ENCODE measurements around the gene CLCN7. TPM values are rescaled to one million over a fixed set of nuclear protein-coding genes. Genes with fewer than 3 reads are reported as not detected.

CLCN7 gene, protein sequence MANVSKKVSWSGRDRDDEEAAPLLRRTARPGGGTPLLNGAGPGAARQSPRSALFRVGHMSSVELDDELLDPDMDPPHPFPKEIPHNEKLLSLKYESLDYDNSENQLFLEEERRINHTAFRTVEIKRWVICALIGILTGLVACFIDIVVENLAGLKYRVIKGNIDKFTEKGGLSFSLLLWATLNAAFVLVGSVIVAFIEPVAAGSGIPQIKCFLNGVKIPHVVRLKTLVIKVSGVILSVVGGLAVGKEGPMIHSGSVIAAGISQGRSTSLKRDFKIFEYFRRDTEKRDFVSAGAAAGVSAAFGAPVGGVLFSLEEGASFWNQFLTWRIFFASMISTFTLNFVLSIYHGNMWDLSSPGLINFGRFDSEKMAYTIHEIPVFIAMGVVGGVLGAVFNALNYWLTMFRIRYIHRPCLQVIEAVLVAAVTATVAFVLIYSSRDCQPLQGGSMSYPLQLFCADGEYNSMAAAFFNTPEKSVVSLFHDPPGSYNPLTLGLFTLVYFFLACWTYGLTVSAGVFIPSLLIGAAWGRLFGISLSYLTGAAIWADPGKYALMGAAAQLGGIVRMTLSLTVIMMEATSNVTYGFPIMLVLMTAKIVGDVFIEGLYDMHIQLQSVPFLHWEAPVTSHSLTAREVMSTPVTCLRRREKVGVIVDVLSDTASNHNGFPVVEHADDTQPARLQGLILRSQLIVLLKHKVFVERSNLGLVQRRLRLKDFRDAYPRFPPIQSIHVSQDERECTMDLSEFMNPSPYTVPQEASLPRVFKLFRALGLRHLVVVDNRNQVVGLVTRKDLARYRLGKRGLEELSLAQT
- 10 to 100 TPM; 59.3 to 98.1 (median 59.8) TPM for total RNA-seq
- long read RNA-seq, donor 1, full-length matches to known transcripts, result 49 of 107 reads
- long read RNA-seq, donor 1, partial matches to known transcripts, result 28 of 107 reads
- long read RNA-seq, donor 1, other reads (novel, unspliced or antisense), result 30 of 107 reads
- long read RNA-seq, donor 2, full-length matches to known transcripts, result 2 of 5 reads
- long read RNA-seq, donor 2, partial matches to known transcripts, result 1 of 5 reads
- long read RNA-seq, donor 2, other reads (novel, unspliced or antisense), result 2 of 5 reads

DNA sequence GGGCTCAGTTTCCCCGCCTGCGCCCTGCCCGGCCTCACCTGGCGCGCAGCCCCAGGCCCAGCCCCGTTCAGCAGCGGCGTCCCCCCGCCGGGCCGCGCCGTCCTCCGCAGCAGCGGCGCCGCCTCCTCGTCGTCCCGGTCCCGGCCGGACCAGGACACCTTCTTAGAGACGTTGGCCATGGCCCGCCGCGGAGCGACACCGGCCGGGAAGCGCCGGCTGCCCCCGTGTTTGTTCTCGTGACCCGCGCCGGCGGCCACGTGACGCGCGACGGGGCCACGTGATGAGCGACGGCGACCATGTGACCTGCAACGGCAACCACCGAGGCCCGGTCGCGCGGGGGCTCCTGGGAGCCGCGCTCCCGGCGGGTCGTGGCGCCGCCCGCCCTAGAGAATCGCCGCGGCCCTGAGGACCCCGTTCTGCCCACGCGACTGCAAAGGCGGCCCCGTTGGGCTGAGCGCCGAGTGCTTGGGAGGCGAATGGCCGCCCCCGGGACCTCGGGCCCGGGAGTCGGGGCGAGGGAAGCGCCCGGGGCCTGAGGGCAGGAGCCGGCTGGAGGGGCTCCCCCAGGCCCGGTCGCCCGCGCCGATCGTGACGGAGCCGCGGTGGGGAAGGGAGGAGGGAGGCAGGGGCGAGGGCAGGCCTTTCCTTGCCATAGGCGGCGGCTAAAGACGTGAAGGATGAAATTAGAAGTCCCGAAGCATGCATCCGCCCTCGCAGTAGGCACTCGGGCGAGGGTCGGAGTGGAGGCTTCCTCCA lies at the start of gene CLCN7:
Gene CLCN7 (minus strand): TSS at position 233 of the 756 bp plus-strand sequence. CDS start 54 bp downstream, at position 179.
- Histone ChIP-seq H3K9me3 (no peaks in the 10 kb centered on the region), H3K4me3 (peak within 1 kb of the TSS; percentile 79), H3K4me1 (ENCODE audit: low read depth) (peaks cover 18% of the 10 kb centered on the region), H3K36me3 (ENCODE audit: low read depth) (no peaks in the 10 kb centered on the region)
- intact Hi-C loops (cut with DNase I, micrococcal nuclease), result no loop called here
- DNase-seq, result peak; percentile 94 to 96 (median 95)
- TF ChIP-seq, protein P1, sequence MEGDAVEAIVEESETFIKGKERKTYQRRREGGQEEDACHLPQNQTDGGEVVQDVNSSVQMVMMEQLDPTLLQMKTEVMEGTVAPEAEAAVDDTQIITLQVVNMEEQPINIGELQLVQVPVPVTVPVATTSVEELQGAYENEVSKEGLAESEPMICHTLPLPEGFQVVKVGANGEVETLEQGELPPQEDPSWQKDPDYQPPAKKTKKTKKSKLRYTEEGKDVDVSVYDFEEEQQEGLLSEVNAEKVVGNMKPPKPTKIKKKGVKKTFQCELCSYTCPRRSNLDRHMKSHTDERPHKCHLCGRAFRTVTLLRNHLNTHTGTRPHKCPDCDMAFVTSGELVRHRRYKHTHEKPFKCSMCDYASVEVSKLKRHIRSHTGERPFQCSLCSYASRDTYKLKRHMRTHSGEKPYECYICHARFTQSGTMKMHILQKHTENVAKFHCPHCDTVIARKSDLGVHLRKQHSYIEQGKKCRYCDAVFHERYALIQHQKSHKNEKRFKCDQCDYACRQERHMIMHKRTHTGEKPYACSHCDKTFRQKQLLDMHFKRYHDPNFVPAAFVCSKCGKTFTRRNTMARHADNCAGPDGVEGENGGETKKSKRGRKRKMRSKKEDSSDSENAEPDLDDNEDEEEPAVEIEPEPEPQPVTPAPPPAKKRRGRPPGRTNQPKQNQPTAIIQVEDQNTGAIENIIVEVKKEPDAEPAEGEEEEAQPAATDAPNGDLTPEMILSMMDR (IDR thresholded peaks at IDR 0.05), result no peak
- peak; percentile 97 for ATAC-seq

DNA sequence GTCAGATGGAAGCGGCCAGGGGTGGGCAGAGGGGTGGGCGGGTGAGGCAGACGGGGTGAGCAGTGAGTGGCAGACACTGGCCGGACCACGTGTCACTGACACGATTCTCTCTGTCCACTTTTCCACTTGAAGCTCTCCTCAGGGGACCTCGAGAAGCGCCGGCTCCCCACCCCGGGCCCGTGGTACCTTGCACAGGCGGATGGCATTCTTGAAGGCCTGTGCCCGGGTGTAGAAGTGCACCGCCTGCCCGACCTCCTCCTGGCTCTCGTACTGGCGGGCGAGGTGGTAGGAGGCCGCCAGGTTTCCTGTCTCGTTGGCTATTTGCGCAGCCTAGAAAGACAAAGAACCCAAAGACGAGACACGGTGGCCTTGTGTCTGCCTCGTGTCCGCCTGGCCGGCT lies 49.5 kb upstream of the CLCN7 start:
- intact Hi-C loops (cut with DNase I, micrococcal nuclease), result no loop called here
- no peaks in the 10 kb centered on the region for H3K4me1 ChIP-seq (ENCODE audit: low read depth)
- no peaks in the 10 kb centered on the region for H3K36me3 ChIP-seq (ENCODE audit: low read depth)
- TF ChIP-seq, protein P1 (IDR thresholded peaks at IDR 0.05), result no peak
- ATAC-seq, result no peak
- H3K9me3 ChIP-seq, result no peaks in the 10 kb centered on the region
- no peak for DNase-seq
- no peak overlapping the region for H3K4me3 ChIP-seq

DNA sequence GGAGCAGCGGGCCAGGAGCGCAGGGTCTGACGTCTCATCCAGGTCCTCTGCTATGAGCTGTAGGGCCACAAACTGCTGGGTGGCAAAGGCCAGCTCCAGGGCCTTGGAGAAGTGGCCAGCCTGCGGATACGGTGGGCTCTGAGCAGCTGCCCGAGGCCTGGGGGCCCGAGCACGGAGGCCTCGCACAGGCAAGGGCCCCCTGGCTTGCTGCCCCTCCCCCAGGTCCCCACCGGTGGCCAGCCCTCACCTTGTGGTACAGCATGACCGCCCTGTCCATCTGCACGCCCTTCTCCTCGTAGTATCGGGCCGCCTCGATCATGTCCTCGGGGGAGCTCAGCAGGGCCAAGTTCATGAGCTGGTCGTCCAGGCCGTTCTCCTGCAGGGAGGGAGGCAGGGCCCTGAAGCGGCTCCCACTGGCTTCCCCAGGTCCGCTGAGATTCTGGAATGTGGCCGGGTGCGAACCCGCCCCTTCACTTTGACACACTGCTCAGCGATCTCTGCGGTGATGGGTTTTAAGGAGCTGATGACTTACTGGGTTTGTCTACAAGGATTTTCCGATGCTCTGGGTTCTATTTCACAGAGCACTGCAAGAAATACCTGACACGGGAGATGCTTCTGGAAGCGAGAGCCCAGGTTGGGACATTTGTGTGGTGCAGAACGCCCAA lies 48.9 kb upstream of the CLCN7 start:
- H3K4me1 ChIP-seq (ENCODE audit: low read depth), result no peaks in the 10 kb centered on the region
- DNase-seq (no peak), ATAC-seq (no peak)
- H3K9me3 ChIP-seq, result no peaks in the 10 kb centered on the region
- no peaks in the 10 kb centered on the region for H3K36me3 ChIP-seq (ENCODE audit: low read depth)
- TF ChIP-seq, protein P1 (IDR thresholded peaks at IDR 0.05), result no peak
- intact Hi-C loops (cut with DNase I, micrococcal nuclease), result no loop called here
- H3K4me3 ChIP-seq, result no peak overlapping the region

DNA sequence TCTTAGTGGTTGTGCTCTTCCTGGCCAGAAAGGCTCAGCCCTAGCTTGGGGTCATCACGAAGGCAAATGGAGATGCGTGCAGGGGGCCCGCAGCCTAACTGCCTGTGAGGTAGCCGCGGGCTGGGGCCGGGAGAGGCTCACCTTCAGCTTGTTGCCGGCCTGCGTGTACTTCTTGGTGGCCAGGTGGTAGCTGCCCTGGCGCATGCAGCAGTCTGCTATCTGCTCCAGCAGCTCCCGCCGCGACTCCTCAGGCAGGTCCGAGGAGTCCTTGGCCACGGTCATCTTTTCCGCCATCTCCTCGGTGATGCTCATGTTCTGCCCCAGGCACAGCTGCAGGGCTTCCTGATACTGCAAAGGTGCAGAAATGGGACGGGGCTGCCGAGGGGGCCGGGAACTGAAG lies 45.6 kb upstream of the CLCN7 start:
- no peaks in the 10 kb centered on the region for H3K9me3 ChIP-seq
- no peak for ATAC-seq
- no peaks in the 10 kb centered on the region for H3K4me1 ChIP-seq (ENCODE audit: low read depth)
- no peak overlapping the region for H3K4me3 ChIP-seq
- TF ChIP-seq, protein P1 (IDR thresholded peaks at IDR 0.05), result no peak
- no peaks in the 10 kb centered on the region for H3K36me3 ChIP-seq (ENCODE audit: low read depth)
- DNase-seq, result no peak
- intact Hi-C loops (cut with DNase I, micrococcal nuclease), result no loop called here

Data from mucosa of descending colon (tissue), 3 donors.